Activated naive CD4-positive, alpha-beta T cell treated with anti-CD3 and anti-CD28 coated beads, Interleukin-2, amount 50 U/mL, for 72 hours (primary cell): ENCODE results near the gene PDCD6IP. TPM values are rescaled to one million over a fixed set of nuclear protein-coding genes. Genes with fewer than 3 reads are reported as not detected.

ENCODE experiments used
- total RNA-seq, 2 donors: library from RNA; stranded (reverse); gene quantifications; one replicate each; pipeline ENCODE4 v1.2.3, GENCODE V29; 2022

Gene PDCD6IP
- total RNA-seq, 2 donors from 2014 or later = 160 to 192 TPM

Other genes starting within 250 kb of the PDCD6IP start
- gene CLASP2, start 80.4 kb upstream of the PDCD6IP start, total RNA-seq = 10 to 100 TPM; 42.8 to 45.5 TPM